Activated T-cell treated with anti-CD3 and anti-CD28 coated beads, Interleukin-2, amount 50 U/mL, for 1 hour (primary cell): ENCODE results near the gene ST3GAL5.
"Not testable (repeated sequence)": the region's sequence is repeated elsewhere in the genome, so short reads cannot be mapped to it uniquely, and the experiment has no call there.

ENCODE experiments used
- DNase-seq: peaks from one replicate; pipeline ENCODE4 v3.0.0-alpha.2; 2020

Gene ST3GAL5

DNA sequence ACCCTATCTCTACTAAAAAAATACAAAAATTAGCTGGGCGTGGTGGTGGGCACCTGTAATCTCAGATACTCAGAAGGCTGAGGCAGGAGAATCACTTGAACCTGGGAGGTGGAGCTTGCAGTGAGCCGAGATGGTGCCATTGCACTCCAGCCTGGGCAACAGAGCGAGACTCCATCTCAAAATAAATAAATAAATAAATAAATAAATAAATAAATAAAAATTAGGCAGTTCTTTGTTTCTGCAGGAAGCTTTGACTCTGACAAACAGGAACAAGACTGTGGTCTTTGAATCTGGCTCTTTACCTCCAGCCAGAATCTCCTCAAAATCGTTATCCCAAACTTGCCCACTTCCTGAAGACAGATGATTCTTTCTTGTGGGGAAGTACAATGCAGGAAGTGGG, 59.4 kb downstream of the ST3GAL5 start:
- DNase-seq = not testable (repeated sequence)

DNA sequence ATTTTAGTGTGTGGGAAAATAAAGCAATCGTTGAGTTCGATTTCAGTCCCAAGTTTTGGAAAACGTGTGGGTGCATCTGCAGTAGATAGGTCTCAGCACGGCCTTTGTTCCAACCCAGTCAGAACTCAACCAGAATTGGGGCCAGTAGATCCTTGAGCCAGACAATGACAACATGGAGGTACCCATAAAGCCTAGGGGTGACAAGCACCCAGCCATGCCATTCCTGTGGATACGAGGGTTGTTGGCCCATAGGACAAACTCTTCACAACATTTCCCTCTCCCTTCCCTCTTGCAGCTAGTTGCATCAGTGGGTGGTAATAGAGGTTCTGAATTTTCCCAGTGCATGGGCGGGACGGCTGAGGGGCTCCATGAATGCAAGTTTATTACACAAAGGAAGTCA, 60.1 kb downstream of the ST3GAL5 start:
- no peak for DNase-seq

DNA sequence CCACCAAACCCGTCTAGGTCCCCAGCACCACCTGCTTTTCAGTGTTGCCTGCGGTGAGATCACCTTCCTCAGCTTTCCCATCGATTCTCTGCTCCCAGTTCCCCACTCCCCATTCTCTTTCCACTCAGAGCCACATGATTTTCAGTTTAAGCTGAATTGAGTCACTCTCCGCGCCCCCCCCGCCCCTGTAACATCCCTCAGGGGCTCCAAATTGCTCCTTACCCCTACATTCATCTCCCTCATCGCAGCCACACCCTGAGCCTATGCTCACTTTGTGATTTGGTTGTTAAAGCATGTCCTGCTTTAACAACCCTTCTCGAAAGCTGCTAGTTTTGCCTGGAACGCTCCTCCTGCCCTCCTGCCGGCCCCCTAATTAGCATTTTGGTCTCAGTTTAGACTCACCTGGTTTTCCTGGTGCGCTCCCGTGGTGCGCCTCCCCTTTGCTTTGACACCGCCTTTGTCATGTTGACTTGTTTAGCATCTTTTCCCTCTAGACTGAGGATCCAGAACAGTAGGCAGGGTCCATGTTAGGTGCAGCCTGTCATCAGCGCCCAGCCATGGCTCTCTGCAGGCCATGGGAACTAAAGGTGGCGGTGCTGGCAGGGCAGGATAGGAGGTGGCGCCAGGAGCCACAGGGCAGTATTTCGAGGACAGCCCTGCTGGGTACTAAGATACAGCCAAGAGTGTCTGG, 60.8 kb downstream of the ST3GAL5 start:
- DNase-seq = no peak

DNA sequence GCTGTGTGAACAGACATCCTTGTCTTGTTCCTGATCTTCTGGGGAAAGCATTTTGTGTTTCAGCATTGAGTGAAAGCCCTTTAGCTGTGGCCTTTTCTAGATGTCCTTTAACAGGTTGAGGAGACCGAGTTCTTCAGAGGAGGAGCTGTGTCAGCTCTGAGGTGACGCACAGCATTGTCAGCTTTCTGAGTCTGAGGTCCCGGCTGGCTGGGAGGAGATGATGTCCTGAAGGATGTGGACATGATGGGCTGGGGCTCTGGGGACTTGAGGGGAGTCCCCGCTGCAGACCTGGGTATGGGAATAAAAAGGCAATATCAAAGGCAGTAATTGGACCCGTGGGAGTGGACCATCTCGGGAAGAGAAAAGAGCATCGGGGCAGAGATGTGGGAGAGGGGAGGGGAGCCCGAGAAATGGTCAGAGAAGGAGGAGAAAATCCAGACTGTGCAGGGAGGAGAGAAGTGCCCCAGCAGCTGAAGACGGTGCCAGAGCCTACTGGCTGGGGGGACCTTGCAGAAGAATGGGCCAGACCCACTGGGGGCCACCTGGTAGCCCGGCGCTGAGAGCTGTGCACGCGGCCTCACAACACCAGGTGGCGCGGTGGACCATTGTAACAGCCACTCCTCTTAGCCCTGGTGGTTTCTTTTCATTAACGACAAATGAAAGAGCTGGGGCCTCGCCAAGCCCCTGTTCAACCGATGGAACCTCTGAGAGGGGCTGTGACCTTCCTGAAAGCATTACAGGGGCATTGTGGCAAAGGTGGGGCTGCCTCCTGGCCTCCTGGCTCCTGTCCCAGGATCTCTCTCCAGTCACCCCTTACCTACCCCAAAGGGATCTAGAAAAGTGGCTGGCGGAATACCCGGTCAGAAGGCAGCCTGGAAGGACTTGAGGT, 61.6 kb downstream of the ST3GAL5 start:
- peak; percentile 87 for DNase-seq

DNA sequence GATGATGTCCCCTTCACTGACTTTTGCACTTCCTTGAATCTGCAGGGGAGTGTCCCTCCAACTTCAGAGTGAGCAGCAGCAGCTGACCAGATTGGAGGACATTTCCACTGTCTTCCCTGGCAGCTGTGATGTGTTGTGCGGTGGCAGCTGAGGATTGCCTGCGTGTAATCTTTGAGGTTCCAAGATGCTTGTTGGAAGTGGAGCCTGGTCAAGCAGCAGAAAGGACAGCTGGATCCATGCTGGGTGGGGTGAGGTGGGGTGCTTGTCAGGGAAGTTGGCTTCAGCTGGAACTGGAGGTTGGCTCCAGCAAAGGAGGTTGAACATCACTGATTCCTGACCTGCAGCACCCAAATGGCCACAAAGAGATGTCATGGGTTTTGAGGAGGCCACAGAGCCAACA, 64.8 kb downstream of the ST3GAL5 start:
- DNase-seq = no peak

DNA sequence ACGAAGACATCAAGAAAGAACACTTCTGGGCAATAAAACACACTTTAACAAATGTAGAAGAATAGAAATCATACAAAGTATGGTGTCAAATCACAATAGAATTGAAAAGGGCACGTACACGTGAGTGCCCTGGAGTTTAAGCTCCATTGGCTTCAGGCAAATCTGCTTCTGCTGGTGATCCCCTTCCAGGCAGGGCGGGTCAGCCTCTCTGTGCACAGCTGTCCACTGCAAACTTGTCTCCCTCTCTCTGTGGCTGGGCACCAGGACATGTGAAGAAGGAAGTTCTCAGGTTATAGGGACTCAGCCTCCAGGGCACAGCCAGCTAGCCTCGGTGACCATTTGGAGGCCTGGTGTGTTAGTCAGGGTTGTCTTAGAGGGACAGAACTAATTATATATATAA, 66.0 kb downstream of the ST3GAL5 start:
- no peak for DNase-seq

DNA sequence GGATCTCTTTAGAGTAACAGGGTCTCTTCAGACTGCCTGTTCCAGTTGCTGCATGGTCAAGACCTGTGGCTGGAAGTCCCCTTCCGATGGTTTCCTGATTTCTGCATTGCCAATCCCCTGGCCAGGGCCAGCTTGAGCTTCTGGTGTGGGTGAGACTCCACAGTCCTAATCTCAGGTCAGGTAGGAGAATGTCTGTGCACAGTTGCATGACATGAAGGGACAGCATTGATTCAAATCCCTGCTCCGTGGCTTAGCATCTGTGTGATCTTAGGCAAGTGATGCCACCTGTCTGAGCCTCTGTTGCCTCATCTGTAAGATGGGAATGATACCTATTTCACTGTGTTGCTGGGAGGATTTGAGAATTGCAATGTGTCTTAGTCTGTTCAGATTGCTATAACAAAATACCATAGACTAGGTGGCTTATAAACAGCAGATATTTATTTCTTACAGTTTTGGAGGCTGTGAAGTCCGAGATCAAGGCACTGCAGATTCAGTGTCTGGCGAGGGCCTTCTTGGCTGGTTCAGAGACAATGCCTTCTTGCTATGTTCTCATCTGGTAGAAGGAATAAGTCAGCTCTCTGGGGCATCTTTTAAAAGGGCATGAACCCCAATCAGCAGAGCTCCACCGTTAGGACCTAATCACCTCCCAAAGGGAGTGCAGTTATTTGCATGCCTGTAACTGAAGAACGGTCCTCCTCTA, 68.8 kb downstream of the ST3GAL5 start:
- DNase-seq = no peak

DNA sequence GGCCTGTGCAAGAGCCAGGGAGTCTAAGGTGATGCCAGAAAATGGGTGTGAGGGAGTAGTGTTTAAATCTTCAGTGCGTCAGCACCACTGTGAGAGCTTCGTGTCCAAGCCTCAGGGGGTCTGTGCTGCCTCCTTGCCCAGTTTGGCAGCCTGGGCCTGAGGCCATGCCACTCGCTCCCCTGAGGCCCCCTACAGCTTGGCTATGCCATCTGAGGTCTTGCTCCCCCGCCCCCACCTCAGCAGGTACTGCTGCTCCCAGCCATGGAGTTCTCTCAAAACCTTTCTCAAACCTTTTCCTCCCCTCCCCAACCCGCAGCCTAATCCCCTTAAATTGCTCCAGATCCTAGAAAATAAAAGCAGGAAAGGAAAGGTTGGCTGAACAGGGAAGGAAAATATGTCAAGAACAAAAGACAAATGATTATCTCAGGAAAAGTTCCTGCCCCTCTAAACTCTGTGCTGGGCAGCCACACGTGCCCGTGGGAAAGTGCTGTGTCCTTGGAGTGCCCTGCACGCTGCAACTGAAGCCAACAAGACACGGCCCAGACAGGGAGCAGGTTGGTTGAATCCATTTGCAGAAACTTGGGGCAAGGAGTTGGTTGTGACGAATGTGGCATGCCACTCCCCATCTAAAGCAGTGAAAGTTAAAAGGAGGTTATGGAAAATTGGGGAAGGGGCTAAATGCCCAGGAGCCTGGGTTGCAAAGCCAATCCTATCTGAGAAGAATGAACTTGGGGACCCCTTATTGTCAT, 73.8 kb downstream of the ST3GAL5 start:
- no peak for DNase-seq

DNA sequence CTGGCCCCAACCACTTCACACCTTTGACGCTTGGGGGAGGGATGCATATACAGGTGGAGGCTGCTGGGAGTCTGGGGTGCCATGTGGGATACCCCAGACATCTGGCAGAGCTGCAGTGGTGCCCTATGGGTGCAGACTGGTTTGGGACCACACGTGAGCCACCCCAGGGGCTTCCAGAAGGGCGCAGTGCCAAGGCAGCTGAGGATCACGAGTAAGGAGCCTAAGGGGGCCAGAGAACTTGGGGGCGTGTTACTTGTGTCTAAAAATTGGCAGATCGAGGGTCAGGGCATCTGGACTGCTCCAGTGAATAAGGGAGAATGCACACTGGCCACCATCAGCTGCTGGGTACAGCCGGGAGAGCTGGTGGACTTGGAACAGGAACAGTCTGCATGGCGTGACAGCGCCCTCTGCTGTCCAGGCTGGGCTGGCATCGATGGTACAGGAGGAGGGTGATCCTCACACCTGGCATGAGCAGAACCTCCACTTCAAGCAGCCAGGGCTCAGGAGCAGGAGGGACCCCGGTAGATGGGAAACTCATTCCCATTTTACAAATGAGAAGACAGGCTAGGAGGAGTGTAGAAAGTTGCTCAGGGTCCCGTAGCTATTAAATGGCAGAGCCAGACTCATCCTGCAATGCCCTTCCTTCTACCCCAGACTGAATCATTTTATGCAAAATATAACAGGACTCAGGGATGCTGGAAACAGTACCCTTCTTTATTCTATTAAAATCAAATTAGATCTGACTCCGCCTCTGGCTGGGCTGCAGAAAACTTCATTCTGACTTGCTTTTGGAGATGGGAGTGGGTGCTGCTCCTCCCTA, 74.6 kb downstream of the ST3GAL5 start:
- DNase-seq = peak; percentile 82

DNA sequence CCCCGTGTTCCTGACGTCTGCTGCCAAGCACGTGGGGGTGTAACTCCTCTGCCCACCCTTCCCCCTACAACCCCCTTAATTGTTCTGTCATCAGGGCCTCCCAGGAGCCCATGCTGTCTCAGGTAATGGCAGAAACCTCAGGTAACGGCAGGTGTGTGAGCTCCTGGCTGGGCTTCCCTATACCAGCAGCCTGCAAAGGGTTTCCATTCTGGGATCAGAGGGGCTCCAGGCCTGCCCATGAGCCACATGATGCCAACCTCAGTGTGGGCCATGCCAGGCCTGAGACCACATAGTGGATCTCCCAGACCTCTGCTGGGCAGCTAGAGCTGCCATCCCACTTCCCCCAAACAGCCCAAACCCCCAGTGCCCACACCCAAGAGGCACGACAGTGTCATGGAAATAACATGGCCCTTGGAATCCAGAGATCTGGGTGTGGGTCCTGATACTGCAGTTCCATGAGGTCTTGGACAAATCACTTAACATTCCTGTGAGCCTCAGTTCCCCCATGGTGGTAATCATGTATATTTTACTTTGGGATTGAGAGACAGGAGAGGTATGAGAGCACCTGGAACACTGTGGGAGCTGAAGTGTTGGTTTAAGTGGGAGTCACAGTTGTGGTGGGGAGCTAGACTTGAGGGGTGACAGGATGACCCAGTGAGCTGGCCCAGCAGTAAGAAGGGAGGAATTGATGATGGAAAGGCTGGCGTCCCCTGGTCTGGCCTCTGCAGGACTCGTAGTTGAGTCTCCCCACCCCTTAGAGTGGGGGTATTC, 75.4 kb downstream of the ST3GAL5 start:
- no peak for DNase-seq

DNA sequence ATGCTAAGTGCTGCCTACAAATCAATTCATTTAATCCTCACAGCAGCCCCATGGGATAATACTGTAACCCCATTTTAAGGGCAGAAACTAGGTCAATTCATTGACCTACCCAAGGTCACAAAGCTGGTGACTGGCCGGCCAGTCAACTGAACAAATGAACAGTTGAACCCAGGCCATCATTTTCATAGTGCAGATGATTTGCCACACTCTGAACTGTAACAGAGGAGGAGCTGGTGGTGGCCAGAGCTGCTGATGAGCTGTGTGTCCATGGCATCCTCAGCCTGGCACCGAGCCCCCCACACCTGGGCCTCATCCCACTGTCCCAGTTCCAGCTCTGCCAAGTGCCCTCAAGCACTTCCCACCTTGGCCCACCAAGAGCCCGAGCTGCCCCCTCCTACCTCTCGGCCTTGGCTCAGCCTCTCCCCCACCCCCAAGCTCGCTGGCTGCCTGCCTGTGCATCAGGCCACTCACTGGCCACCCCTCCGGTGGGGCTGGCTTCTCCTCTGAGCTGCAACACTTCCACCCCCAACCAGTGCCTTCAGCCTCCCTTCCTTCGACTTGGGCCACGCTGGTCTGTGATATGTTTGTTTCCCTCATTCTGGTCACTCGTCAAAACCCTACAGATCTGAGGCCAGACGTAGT, 76.6 kb downstream of the ST3GAL5 start:
- no peak for DNase-seq

DNA sequence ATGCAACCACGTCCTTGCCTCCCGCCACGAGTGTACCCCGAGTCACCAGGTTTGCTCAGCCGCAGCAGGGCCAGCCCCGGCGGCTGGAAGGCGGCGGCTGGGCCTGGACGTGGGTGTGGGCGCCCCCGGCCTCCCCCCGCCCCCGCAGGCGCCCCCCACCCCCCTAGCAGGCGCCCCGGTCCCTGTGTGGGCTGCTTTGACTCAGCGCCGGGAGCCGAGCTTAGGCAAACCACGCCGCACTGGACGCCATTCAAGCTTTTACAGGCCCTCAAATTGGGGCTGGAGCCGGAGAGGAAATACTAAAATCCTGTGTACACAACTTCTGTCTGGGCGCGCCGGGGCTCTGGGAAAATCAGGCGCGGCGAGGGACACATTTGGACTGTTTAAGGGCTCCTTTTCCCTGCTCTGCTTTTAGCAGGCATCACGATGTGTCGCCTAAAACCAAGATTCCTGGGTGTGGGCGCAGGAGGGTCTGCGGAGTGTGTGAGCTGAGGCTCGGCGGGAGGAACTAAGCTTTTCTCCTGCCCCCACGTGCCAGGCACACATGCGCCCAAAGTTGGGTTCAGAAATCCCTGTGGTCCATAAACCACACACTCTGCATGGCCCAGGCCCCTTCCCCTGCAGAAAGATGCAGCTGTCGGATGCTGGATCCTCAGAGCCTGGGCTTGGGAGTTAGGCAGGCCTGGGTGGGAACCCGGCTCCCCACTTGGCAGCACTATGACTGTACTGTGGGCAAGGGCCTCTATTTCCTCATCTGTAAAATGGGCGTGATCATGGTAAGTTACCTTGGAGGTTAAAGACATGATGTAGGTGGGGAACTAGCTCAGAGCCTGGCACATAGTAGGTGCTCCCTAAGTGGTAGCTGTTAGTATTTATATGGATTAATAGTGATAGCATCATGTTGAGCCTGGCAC, 77.4 kb downstream of the ST3GAL5 start:
- no peak for DNase-seq

DNA sequence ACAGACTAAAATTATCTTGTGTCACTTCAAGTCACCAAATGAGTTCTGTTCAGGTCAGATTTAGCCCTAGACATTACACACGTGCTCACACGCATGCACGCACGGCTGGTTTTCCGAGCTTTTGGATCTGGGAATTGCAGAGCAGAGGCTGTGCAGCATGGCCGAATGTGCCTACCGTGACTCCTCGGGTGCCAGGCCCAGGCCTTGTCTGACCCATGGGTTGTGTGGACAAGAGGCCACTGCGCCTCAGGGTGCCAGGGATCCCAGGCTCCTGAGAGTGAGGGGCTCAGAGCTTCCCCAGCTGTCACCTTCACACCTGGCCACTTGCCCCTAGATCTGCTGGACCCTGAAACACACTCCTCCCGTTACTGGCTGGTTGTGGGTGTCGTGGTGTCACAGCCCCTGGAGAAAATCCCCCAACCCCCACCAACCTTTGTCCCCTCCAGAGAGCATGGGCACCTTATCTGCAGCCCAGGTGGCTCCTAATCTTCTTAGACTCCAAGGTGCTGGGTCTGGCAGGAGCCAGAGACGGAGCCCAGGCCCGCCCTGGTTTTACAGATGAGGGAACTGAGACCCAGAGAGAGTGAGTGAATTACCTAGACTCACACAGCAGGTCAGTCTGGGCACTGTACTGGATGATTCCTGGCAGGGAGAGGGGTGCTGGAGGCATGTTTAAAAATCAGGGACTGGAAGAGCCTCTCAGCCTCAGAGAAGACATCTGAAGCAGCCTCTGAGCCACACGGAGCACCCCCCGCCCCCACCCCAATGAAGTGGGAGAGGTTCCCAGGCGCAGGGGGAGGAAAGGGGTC, 78.2 kb downstream of the ST3GAL5 start:
- DNase-seq = no peak

DNA sequence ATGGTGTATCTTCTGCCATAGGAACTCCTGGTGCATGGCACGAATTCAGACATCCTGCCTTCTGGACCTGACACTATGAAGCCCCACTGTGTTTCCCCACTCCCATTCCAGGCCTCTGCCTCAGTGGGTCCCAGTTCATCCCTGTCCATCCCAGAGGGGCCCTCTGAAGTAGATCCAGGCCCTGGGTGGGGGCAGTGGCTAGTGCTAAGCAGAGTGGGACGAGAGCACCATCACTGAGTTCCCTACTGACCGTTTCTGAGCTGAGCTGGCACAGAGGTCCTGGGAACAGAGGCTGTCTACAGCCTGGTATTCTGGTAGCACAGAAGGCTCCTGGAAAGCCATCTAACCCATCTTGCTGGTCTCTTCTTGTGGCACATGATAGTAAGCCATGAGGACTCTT, 81.0 kb downstream of the ST3GAL5 start:
- DNase-seq = no peak

DNA sequence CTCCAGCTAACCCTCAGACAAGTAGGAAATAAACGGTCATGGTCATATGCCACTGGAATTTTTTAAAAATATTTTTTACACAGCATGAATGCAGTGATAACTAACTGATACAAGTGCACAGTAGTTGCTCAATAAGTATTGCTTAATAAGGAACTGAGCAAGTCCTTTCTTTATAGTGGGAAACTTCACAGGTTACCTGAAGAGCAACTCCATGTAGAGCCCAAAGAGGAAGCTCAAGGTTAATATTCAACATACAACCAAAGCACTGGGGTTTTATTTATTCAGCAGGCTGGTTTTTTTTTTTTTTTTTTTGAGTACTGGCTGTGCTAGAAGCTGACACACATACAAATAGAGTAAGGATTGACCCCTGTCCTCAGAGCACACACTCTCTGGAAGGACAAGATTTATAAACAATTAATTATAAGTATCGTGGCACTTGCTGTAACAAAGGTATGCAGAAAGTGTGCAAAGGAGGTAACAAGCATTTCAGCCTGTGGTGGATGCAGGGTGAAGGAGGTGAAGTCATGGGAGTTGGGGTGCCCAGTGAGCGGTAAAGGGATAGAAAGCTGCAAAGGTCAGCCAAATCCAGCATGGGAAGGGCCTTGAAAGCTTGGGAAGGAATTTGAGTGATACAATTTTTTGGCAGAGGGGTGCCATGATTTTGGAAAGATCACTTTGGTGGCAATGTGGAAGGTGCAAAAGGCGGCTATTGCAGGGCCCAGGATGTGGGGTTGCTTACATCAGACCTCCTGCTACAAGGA, 82.3 kb downstream of the ST3GAL5 start:
- DNase-seq = no peak

DNA sequence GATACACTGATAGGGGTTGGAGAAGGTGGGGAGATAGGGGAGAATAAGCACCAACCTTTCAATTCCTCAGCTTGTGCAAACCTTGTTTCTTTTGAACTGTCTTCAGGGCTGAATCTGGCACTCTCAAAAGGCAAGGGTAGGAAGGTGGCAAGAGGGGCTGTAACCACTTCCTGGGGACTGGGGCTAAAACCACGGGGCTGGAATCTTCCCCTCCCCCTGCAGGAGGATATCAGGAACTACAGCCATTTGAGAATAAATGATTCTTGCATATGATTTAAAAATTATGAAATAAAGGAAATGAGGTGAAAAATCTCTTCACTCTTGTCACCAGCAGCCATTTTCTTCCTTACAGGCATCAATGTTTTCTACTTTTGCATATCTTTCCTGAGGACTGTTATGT, 84.2 kb downstream of the ST3GAL5 start:
- no peak for DNase-seq

DNA sequence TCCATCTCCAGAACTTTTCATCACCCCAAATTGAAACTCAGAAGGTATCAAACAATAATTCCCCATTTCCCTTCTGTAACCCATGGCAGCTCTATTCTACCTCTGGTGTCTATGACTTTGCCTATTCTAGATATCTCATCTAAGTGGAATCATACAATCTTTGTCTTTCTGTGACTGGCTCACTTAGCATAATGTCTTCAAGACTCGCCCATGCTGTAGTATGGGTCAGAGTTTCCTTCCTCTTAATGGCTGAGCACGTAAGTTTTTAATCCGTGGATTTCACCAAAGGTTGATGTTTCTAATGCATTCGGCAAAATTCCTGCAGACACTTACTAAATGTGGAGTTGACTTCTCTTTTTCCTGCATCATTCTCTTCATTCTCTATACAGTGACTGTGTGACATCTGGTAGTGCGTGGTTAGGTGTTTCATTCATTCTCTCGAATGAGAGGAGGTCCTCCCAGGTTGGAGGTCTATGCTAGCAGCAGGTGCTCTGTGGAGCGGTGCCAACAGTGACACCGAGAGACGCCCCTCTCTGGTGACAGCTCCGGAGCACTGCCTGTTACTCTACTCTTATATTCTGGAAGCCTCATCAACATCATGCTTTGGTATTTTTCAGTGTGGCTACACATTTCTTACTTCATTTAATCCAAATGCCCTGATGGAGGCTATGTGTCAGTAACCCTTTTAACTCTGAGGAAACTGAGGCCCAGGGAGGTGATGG, 84.9 kb downstream of the ST3GAL5 start:
- no peak for DNase-seq
